Endothelial cell (in vitro differentiated cells): ENCODE data around the gene SHKBP1. TPM values are rescaled to one million over a fixed set of nuclear protein-coding genes. Genes with fewer than 3 reads are reported as not detected.

Experiments
- DNase-seq: peaks from one replicate; pipeline ENCODE4 v3.0.0; 2021; ENCODE audit warnings: low spot score
- H3K27ac Mint-ChIP-seq: one replicate; pipeline ENCODE4 v1.8.0; 2021; ENCODE audit warnings: mixed read lengths, inconsistent platforms; ENCODE audit not compliant: unreplicated experiment
- H3K27me3 Mint-ChIP-seq: one replicate; pipeline ENCODE4 v1.8.0; 2021; ENCODE audit warnings: mild to moderate bottlenecking, moderate library complexity, mixed read lengths, inconsistent platforms; ENCODE audit not compliant: unreplicated experiment
- H3K36me3 Mint-ChIP-seq: one replicate; pipeline ENCODE4 v1.8.0; 2021; ENCODE audit warnings: mild to moderate bottlenecking, low read depth, mixed read lengths, inconsistent platforms; ENCODE audit not compliant: unreplicated experiment
- H3K4me1 Mint-ChIP-seq: one replicate; pipeline ENCODE4 v1.8.0; 2021; ENCODE audit warnings: mild to moderate bottlenecking, mixed read lengths, inconsistent platforms; ENCODE audit not compliant: unreplicated experiment
- H3K4me3 Mint-ChIP-seq: one replicate; pipeline ENCODE4 v1.8.0; 2021; ENCODE audit warnings: mild to moderate bottlenecking, mixed read lengths, inconsistent platforms; ENCODE audit not compliant: unreplicated experiment
- H3K9me3 Mint-ChIP-seq: one replicate; pipeline ENCODE4 v1.8.0; 2021; ENCODE audit warnings: mixed read lengths, inconsistent platforms; ENCODE audit not compliant: unreplicated experiment
- total RNA-seq: library from RNA; stranded (reverse); fragmentation: NEBNext Ultra II Directional; extraction: Animal tissue kit (Norgen Biotek cat#: 25700); gene quantifications from one replicate; pipeline ENCODE4 v1.2.1, GENCODE V29; 2021; ENCODE audit not compliant: unreplicated experiment
- TF ChIP-seq, protein P1 (sequence below): fragments of 200-600 bp; sonication (generic); IDR thresholded peaks from one replicate; pipeline ENCODE4 v1.5.0; 2021; ENCODE audit warnings: antibody characterized with exemption; ENCODE audit not compliant: unreplicated experiment

SHKBP1 gene
- total RNA-seq, 1 donor from 2014 or later = 84.6 TPM

DNA sequence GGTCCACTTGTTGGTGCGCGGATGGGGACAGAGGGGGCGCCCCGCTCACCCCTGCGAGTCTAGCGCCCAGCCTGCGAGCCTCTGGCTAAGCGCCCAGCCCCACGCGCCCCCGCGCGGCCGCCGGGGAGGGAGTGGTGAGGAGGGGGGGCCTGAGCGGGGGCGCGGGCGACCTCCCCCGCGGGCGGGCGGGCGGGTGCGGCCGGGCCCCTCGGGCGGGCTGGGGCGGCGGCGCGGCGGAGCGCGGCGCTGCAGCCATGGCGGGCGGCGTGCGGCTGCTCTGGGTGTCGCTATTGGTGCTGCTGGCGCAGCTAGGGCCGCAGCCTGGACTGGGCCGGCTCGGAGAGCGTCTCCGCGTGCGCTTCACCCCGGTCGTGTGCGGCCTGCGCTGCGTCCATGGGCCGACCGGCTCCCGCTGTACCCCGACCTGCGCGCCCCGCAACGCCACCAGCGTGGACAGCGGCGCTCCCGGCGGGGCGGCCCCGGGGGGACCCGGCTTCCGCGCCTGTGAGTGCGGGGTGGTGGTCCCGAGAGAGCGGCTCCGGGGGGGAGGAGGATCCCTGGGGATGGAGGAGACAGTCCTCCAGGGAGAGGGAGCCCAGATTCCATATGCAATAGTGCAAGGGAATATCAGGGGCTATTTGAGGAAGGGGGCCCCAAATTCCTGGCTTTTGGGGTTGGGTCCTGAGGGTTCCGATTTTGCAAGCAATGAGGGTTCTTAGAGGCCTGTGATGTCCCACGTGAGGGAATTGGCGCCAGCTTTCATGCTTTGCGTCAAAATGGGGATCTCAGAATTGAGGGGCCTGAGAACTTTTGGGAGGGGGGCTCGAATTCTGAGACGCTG lies 24.7 kb downstream of the SHKBP1 start, which contains the start of gene LTBP4:
Gene LTBP4 (plus strand): TSS at position 236 of the 841 bp plus-strand sequence. CDS start 19 bp downstream, at position 255.
- TF ChIP-seq, protein P1, sequence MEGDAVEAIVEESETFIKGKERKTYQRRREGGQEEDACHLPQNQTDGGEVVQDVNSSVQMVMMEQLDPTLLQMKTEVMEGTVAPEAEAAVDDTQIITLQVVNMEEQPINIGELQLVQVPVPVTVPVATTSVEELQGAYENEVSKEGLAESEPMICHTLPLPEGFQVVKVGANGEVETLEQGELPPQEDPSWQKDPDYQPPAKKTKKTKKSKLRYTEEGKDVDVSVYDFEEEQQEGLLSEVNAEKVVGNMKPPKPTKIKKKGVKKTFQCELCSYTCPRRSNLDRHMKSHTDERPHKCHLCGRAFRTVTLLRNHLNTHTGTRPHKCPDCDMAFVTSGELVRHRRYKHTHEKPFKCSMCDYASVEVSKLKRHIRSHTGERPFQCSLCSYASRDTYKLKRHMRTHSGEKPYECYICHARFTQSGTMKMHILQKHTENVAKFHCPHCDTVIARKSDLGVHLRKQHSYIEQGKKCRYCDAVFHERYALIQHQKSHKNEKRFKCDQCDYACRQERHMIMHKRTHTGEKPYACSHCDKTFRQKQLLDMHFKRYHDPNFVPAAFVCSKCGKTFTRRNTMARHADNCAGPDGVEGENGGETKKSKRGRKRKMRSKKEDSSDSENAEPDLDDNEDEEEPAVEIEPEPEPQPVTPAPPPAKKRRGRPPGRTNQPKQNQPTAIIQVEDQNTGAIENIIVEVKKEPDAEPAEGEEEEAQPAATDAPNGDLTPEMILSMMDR = no peak
- H3K4me3 Mint-ChIP-seq = peak within 1 kb of the TSS; percentile 93
- DNase-seq = peak; percentile 40
- peaks cover 39% of the 10 kb centered on the region for H3K27me3 Mint-ChIP-seq
- peak within 1 kb of the TSS; percentile 57 for H3K27ac Mint-ChIP-seq
- peaks cover 29% of the 10 kb centered on the region for H3K4me1 Mint-ChIP-seq
- H3K9me3 Mint-ChIP-seq = no peaks in the 10 kb centered on the region
- peaks cover 5% of the 10 kb centered on the region for H3K36me3 Mint-ChIP-seq

DNA sequence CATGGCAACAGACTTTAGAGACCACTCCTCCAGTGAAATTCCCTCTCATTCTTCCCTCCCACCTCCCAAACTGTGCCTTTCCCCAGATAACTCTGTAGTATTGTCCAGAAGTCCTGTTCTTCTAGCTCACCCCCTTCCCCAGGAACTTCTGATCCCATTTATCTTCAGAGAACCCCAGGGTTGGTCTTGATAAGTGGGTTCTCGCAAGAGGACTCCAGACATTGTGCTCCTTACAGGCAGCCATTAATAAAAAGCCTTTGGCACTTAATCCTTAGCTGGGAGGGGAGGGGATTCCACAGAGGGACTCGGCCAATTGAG lies 26.4 kb downstream of the SHKBP1 start:
- TF ChIP-seq, protein P1 = no peak
- no peak for DNase-seq
- H3K4me3 Mint-ChIP-seq = peak overlapping the region; percentile 84
- peaks cover 38% of the 10 kb centered on the region for H3K27me3 Mint-ChIP-seq
- peaks cover 26% of the 10 kb centered on the region for H3K4me1 Mint-ChIP-seq
- peaks cover 5% of the 10 kb centered on the region for H3K36me3 Mint-ChIP-seq
- H3K27ac Mint-ChIP-seq = no peak overlapping the region
- no peaks in the 10 kb centered on the region for H3K9me3 Mint-ChIP-seq

DNA sequence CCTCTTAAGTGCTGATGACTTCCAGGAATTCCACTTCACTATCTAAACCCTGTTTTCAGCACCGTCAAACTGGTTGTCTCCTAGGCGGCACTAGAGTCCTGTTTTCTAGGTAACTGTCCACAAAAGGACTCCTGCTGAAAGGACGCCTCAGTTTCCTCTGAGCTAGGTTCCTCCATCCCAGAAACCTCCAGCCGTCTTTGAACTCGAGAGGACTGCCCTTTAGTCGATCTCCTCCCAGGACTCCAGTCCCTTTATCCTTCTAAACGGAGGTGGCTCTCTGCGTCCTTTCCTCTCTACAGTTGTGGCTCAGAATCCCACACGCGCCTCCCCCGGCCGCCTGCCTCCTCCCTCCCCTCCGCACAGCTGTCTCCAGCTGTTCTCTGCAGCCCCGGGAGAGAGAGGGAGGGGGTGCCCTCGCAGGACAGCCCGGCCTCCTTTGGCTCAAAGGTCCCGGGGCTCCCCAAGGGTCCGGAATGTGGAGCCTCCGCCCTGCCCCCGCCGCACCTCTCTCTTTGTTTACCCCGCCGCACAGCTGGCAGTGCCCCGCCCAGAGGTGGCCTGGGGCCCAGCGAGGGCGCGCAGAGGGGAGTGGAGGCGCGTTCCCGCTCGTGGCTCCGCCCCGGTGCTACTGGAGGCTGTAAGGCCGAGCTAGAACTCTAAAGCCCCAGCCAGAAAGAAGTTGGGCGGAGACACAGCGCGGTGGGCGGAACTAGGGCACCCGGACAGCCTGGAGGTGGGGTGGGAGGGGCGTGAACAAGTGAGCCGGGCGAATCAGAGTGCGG lies 26.9 kb downstream of the SHKBP1 start:
- Mint-ChIP-seq H3K9me3 (no peaks in the 10 kb centered on the region), H3K4me1 (peaks cover 27% of the 10 kb centered on the region), H3K27me3 (peaks cover 36% of the 10 kb centered on the region), H3K36me3 (peaks cover 5% of the 10 kb centered on the region), H3K4me3 (peak overlapping the region; percentile 78), H3K27ac (no peak overlapping the region)
- peak; percentile 88 for DNase-seq
- TF ChIP-seq, protein P1 = no peak

DNA sequence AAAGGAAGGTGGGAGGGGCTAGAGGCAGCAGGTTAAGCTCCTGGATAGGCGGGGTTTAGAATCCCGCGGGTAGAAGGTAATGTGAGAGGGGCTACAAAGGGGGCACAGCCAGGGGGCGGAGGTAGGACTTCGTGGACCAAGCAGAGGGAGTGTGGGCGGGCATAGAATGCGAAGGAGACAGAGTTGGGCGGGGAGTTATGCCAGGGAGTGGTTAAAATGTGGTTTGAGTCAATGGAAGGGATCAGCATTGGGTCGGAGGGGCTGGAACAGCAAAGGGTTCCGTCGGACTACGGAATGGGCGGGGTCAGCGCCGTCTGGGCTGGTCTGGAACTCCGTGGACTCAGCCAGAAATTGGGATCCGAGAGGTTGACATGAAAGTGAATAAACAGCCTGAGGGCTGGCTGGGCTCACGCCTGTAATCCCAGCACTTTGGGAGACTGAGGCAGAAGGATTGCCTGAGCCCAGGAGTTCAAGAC lies 27.5 kb downstream of the SHKBP1 start:
- no peak overlapping the region for H3K27ac Mint-ChIP-seq

More for the DNA sequence above, 27.5 kb downstream of the SHKBP1 start:
- Mint-ChIP-seq H3K4me1 (peaks cover 32% of the 10 kb centered on the region), H3K9me3 (no peaks in the 10 kb centered on the region), H3K27me3 (peaks cover 36% of the 10 kb centered on the region), H3K4me3 (peak overlapping the region; percentile 78), H3K36me3 (peaks cover 8% of the 10 kb centered on the region)
- TF ChIP-seq, protein P1 = no peak
- DNase-seq = no peak
